Endothelial cell of umbilical vein (primary cell): ENCODE data around the gene CCN5.

Experiments used
- EZH2 ChIP-seq: IDR thresholded peaks from 2 replicates; pipeline ENCODE4 v1.6.1; 2012; ENCODE audit warnings: borderline replicate concordance, low read depth, mild to moderate bottlenecking, moderate library complexity, low read length, inconsistent platforms; ENCODE audit not compliant: severe bottlenecking
- FOS ChIP-seq: IDR thresholded peaks from 2 replicates; pipeline ENCODE4 v1.6.1; 2011; ENCODE audit warnings: mild to moderate bottlenecking, low read length, moderate library complexity, borderline replicate concordance; ENCODE audit not compliant: insufficient read depth
- GATA2 ChIP-seq: IDR thresholded peaks from 2 replicates; pipeline ENCODE4 v1.7.0; 2011; ENCODE audit warnings: low read depth, mild to moderate bottlenecking, moderate library complexity, mixed read lengths, low read length; ENCODE audit not compliant: insufficient read length, insufficient read depth
- JUN ChIP-seq: IDR thresholded peaks from 2 replicates; pipeline ENCODE4 v1.6.1; 2011; ENCODE audit warnings: borderline replicate concordance, low read depth; ENCODE audit not compliant: insufficient read length, insufficient read depth
- MYC ChIP-seq: IDR thresholded peaks from one replicate; pipeline ENCODE4 v1.6.1; 2011; ENCODE audit warnings: mild to moderate bottlenecking, low read depth, low read length
- POLR2A ChIP-seq: IDR thresholded peaks from 2 replicates; pipeline ENCODE4 v1.6.1; 2012; ENCODE audit warnings: low read depth, mild to moderate bottlenecking, control low read depth, low read length
- POLR2AphosphoS5 ChIP-seq: IDR thresholded peaks from 2 replicates; pipeline ENCODE4 v1.6.1; 2012; ENCODE audit warnings: low read depth, mild to moderate bottlenecking, control low read depth, low read length, moderate library complexity; ENCODE audit not compliant: insufficient read depth
- TF ChIP-seq, protein P1 (sequence below), 2 donors: IDR thresholded peaks; 1 replicate in 1 of 2; 2 replicates in 1 of 2; pipeline ENCODE4 v1.5.1; 2011; ENCODE audit warnings: low read length in 2 of 2, mild to moderate bottlenecking in 2 of 2, moderate library complexity in 2 of 2, control low read depth in 1 of 2, inconsistent platforms in 1 of 2, low read depth in 1 of 2; ENCODE audit not compliant: insufficient read depth in 1 of 2; ENCODE audit errors: extremely low read depth in 1 of 2
- TF ChIP-seq, protein P2 (sequence below): IDR thresholded peaks from 2 replicates; pipeline ENCODE4 v1.6.1; 2011; ENCODE audit not compliant: insufficient read depth, insufficient read length

DNA sequence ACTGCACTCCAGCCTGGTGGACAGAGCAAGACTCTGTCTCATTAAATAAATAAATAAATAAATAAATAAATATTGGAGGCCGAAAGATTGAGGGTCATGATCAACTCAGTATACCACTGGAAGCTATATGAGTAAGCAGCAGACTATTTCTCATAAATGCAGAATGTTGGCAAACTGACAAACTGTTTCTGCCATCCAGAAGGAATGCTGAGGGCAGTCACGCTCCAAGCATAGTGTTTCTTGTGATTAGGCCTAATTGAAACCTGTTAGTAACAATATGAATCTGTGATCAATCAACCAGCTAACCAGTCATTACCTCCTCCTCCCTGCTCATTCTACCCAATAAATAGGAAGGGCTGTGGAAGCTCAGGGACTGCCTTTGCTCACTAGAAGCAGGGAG lies 15.3 kb downstream of the CCN5 start:
- TF ChIP-seq, protein P1, sequence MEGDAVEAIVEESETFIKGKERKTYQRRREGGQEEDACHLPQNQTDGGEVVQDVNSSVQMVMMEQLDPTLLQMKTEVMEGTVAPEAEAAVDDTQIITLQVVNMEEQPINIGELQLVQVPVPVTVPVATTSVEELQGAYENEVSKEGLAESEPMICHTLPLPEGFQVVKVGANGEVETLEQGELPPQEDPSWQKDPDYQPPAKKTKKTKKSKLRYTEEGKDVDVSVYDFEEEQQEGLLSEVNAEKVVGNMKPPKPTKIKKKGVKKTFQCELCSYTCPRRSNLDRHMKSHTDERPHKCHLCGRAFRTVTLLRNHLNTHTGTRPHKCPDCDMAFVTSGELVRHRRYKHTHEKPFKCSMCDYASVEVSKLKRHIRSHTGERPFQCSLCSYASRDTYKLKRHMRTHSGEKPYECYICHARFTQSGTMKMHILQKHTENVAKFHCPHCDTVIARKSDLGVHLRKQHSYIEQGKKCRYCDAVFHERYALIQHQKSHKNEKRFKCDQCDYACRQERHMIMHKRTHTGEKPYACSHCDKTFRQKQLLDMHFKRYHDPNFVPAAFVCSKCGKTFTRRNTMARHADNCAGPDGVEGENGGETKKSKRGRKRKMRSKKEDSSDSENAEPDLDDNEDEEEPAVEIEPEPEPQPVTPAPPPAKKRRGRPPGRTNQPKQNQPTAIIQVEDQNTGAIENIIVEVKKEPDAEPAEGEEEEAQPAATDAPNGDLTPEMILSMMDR (IDR thresholded peaks at IDR 0.05; ENCODE audit: extremely low read depth in 1 of 2, insufficient read depth in 1 of 2, low read depth in 1 of 2, low read length in 2 of 2), result no peak
- TF ChIP-seq POLR2A (no peak), GATA2 (no peak), EZH2 (no peak), POLR2AphosphoS5 (peak; percentile 19), JUN (peak; percentile 41), MYC (no peak), FOS (peak; percentile 44)
- TF ChIP-seq, protein P2, sequence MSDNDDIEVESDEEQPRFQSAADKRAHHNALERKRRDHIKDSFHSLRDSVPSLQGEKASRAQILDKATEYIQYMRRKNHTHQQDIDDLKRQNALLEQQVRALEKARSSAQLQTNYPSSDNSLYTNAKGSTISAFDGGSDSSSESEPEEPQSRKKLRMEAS, result no peak
